22Rv1 (cell line): ENCODE measurements around the gene CRYBG1.

Source experiments
- ZFX ChIP-seq: fragments of 450-650 bp; IDR thresholded peaks from 2 replicates; pipeline ENCODE4 v1.6.1; 2017; ENCODE audit warnings: antibody characterized with exemption, borderline replicate concordance
- TF ChIP-seq, protein P1 (sequence below): fragments of 450-650 bp; IDR thresholded peaks from 2 replicates; pipeline ENCODE4 v1.5.1; 2017; ENCODE audit warnings: mild to moderate bottlenecking

DNA sequence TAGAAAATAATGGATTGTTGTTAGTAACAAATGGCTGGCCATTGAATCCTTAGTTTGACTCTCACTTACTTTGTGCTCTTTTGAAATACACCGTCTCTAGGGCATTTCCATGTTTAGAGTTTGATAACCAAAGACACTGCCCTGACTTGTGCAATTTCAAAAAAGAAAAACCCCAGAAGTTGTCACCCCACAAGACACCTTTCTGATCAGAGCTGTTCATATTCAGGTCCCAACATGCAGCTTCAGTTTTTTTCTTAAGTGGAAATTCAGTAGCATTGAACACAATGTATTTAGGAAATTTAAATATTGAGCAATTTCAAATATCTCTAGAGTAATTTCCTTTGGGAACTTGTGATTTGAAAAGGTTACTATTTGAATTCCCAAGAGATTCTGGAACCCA, 19.4 kb downstream of the CRYBG1 start:
- TF ChIP-seq, protein P1, sequence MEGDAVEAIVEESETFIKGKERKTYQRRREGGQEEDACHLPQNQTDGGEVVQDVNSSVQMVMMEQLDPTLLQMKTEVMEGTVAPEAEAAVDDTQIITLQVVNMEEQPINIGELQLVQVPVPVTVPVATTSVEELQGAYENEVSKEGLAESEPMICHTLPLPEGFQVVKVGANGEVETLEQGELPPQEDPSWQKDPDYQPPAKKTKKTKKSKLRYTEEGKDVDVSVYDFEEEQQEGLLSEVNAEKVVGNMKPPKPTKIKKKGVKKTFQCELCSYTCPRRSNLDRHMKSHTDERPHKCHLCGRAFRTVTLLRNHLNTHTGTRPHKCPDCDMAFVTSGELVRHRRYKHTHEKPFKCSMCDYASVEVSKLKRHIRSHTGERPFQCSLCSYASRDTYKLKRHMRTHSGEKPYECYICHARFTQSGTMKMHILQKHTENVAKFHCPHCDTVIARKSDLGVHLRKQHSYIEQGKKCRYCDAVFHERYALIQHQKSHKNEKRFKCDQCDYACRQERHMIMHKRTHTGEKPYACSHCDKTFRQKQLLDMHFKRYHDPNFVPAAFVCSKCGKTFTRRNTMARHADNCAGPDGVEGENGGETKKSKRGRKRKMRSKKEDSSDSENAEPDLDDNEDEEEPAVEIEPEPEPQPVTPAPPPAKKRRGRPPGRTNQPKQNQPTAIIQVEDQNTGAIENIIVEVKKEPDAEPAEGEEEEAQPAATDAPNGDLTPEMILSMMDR, result no peak
- no peak for TF ChIP-seq ZFX
